ENCODE results near the gene PDZD8. TPM values are rescaled to one million over a fixed set of nuclear protein-coding genes. Genes with fewer than 3 reads are reported as not detected.
A peak's percentile ranks its signal among the peaks of the same experiment; 100 is the strongest.

PDZD8 gene
- polyA plus RNA-seq, 1 donor (not counting 4 experiments of a cell fraction or from before 2014, with no cell fraction given), result 24.3 TPM

DNA sequence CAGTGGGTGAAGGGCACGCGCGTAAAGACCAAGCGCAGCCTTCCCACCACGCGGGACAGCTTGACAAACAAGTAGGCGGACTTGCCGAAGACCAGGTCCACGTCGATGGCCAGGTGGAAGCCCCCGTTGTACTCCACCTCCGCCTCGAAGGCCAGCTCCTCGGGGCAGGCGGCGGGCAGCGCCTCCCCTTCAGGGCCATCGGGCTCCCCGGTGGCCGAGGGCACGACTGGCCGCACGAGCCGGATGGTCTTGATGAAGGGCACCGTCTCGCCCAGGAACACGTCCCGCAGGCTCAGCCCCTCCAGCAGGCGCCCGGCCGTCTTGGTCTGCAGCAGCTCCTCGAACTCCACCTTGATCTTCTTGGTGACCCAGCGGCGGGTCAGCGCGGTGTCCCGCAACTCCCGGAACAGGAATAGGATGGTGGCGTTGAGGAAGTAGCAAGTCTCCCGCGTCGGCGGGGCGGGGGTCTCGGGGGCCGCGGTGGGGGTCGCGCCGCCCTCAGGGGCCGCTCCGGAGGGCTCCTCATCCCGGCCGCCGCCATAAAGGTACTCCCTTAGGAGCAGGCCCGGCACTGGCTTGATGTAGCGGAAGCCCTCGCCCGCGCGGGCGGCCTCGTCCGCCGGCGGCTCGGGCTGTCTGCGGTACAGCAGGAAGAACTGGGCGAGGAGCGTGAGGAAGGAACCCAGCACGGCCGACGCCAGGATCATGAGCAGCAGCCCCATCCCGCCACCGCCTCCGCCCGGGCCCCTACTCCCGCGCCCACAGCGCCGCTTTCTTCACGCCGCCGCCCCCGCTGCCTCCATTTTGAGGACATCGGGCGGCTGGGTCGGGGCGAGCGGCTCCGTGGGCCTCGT is 507 bp downstream of the PDZD8 start:
- Histone ChIP-seq H3K9me3 (ENCODE audit: control insufficient read depth, low read depth, low read length) (no peaks in the 10 kb centered on the region), H3K4me2 (ENCODE audit: control insufficient read depth, extremely low read depth, insufficient read depth, low read depth, low read length) (peak overlapping the region; percentile 95), H2AFZ (ENCODE audit: control insufficient read depth, low read length) (peak overlapping the region; percentile 58), H3K27ac (ENCODE audit: control insufficient read depth, insufficient read depth, low read length) (peak overlapping the region; percentile 31), H3K79me2 (ENCODE audit: control insufficient read depth, insufficient read depth, low read length) (peaks cover 53% of the 10 kb centered on the region), H4K20me1 (ENCODE audit: control insufficient read depth, extremely low read depth, insufficient read depth, low read length) (peaks cover 12% of the 10 kb centered on the region), H3K36me3 (ENCODE audit: control insufficient read depth in 2 of 2, extremely low read depth in 1 of 2, insufficient read depth in 2 of 2, low read length in 2 of 2) (no peaks in the 10 kb centered on the region), H3K9me1 (ENCODE audit: control insufficient read depth, extremely low read depth, insufficient read depth, low read length) (no peaks in the 10 kb centered on the region), H3K4me1 (ENCODE audit: control insufficient read depth, extremely low read depth, insufficient read depth, low read length) (peaks cover 28% of the 10 kb centered on the region), H3K9ac (ENCODE audit: control insufficient read depth, extremely low read depth, insufficient read depth, low read length) (peak overlapping the region; percentile 90), H3K27me3 (ENCODE audit: control insufficient read depth, extremely low read depth, insufficient read depth, low read length) (peaks cover 9% of the 10 kb centered on the region), H3K4me3 (ENCODE audit: control insufficient read depth in 2 of 3, extremely low read depth in 1 of 3, insufficient read depth in 2 of 3, low read depth in 1 of 3, low read length in 3 of 3) (peak overlapping the region; percentile 69 to 90 (median 84))
- FAIRE-seq (no peak), DNase-seq (ENCODE audit: low read depth, low spot score) (no peak)
- no peak for TF ChIP-seq EZH2 (IDR thresholded peaks at IDR 0.05; ENCODE audit: low read length)
- TF ChIP-seq, protein P1, sequence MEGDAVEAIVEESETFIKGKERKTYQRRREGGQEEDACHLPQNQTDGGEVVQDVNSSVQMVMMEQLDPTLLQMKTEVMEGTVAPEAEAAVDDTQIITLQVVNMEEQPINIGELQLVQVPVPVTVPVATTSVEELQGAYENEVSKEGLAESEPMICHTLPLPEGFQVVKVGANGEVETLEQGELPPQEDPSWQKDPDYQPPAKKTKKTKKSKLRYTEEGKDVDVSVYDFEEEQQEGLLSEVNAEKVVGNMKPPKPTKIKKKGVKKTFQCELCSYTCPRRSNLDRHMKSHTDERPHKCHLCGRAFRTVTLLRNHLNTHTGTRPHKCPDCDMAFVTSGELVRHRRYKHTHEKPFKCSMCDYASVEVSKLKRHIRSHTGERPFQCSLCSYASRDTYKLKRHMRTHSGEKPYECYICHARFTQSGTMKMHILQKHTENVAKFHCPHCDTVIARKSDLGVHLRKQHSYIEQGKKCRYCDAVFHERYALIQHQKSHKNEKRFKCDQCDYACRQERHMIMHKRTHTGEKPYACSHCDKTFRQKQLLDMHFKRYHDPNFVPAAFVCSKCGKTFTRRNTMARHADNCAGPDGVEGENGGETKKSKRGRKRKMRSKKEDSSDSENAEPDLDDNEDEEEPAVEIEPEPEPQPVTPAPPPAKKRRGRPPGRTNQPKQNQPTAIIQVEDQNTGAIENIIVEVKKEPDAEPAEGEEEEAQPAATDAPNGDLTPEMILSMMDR (optimal IDR thresholded peaks at IDR 0.05 in 1 of 3, IDR thresholded peaks at IDR 0.05 in 1 of 3, conservative IDR thresholded peaks at IDR 0.05 in 1 of 3; ENCODE audit: extremely low read depth in 1 of 3, insufficient read depth in 2 of 3, low read length in 3 of 3), result no peak
- dilution Hi-C loops (cut with MboI; ENCODE audit: extremely low pct_ligation_motif_present, low sequenced_read_pairs), result no loop called here

DNA sequence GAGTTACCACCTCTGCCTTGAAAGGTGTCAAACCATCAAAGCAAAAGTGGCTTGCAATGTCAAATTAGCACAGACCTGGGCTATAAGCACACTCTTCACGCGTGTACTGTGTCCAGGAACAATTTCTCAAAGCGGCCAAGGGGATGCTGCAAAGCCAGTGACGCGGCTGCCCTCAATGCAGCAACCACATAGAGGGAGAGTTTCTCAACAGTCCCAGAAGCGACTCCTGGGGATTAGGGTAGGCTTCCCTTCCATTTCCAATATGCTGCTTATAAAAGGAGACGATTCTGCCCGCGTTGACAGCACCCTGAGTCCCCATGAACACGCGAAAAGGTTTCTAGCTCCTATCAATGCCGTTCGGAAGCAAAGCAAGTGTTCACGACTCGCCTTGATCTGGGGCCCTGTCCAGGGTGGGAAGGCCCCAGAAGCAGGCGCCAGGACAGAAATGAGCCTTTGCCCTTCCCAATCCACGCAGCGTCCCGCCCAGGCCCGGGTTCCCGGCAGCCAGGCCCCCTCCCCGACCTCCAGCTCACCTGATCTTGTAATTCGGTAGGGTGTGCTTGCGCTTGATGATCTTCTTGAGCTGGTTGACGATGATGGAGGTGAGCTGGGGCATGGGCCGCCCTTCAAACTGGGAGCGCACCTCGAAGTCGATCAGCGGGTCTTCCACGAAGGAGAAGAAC is 1.3 kb downstream of the PDZD8 start:
- no peak for FAIRE-seq

More for the DNA sequence above, 1.3 kb downstream of the PDZD8 start:
- dilution Hi-C loops (cut with MboI; ENCODE audit: extremely low pct_ligation_motif_present, low sequenced_read_pairs), result no loop called here
- peak overlapping the region; percentile 31 for H3K27ac ChIP-seq (ENCODE audit: control insufficient read depth, insufficient read depth, low read length)
- peaks cover 60% of the 10 kb centered on the region for H3K79me2 ChIP-seq (ENCODE audit: control insufficient read depth, insufficient read depth, low read length)
- peaks cover 30% of the 10 kb centered on the region for H3K4me1 ChIP-seq (ENCODE audit: control insufficient read depth, extremely low read depth, insufficient read depth, low read length)
- peaks cover 12% of the 10 kb centered on the region for H4K20me1 ChIP-seq (ENCODE audit: control insufficient read depth, extremely low read depth, insufficient read depth, low read length)
- peak overlapping the region; percentile 90 for H3K9ac ChIP-seq (ENCODE audit: control insufficient read depth, extremely low read depth, insufficient read depth, low read length)
- peak overlapping the region; percentile 69 to 90 (median 84) for H3K4me3 ChIP-seq (ENCODE audit: control insufficient read depth in 2 of 3, extremely low read depth in 1 of 3, insufficient read depth in 2 of 3, low read depth in 1 of 3, low read length in 3 of 3)
- TF ChIP-seq, protein P1 (optimal IDR thresholded peaks at IDR 0.05 in 1 of 3, IDR thresholded peaks at IDR 0.05 in 1 of 3, conservative IDR thresholded peaks at IDR 0.05 in 1 of 3; ENCODE audit: extremely low read depth in 1 of 3, insufficient read depth in 2 of 3, low read length in 3 of 3), result no peak
- no peak for TF ChIP-seq EZH2 (IDR thresholded peaks at IDR 0.05; ENCODE audit: low read length)
- DNase-seq (ENCODE audit: low read depth, low spot score), result no peak
- H3K9me1 ChIP-seq (ENCODE audit: control insufficient read depth, extremely low read depth, insufficient read depth, low read length), result no peaks in the 10 kb centered on the region
- no peaks in the 10 kb centered on the region for H3K9me3 ChIP-seq (ENCODE audit: control insufficient read depth, low read depth, low read length)
- H3K4me2 ChIP-seq (ENCODE audit: control insufficient read depth, extremely low read depth, insufficient read depth, low read depth, low read length), result peak overlapping the region; percentile 95
- H3K36me3 ChIP-seq (ENCODE audit: control insufficient read depth in 2 of 2, extremely low read depth in 1 of 2, insufficient read depth in 2 of 2, low read length in 2 of 2), result no peaks in the 10 kb centered on the region
- H2AFZ ChIP-seq (ENCODE audit: control insufficient read depth, low read length), result no peak overlapping the region
- H3K27me3 ChIP-seq (ENCODE audit: control insufficient read depth, extremely low read depth, insufficient read depth, low read length), result peaks cover 2% of the 10 kb centered on the region
